Stimulated activated CD4-positive, alpha-beta T cell treated with anti-CD3 and anti-CD28 coated beads, Interleukin-12 subunit alpha, Interleukin-12 subunit beta, amount 100 ng/mL, for 4 hours (primary cell): Measurements from ENCODE around the gene CD93.

Source experiments
- DNase-seq: peaks from one replicate; pipeline ENCODE4 v3.0.0-alpha.2; 2020

CD93 gene

GRCh38 chr20:23099791-23100719, 13.9 kb upstream of the CD93 start:
- DNase-seq, result no peak

GRCh38 chr20:23097636-23098580, 11.8 kb upstream of the CD93 start:
- DNase-seq, result no peak

GRCh38 chr20:23096986-23097520, 10.9 kb upstream of the CD93 start:
- no peak for DNase-seq

- DNase-seq, result no peak
Measured at GRCh38 chr20:23096097-23096496, 10.0 kb upstream of the CD93 start.

GRCh38 chr20:23095499-23095898, 9.4 kb upstream of the CD93 start:
- no peak for DNase-seq

- no peak for DNase-seq
Measured at GRCh38 chr20:23094927-23095326, 8.8 kb upstream of the CD93 start.

- no peak for DNase-seq
Measured at GRCh38 chr20:23094213-23094896, 8.2 kb upstream of the CD93 start.

- no peak for DNase-seq
Measured at GRCh38 chr20:23093613-23094012, 7.5 kb upstream of the CD93 start.

- no peak for DNase-seq
Measured at GRCh38 chr20:23092861-23093495, 6.9 kb upstream of the CD93 start.

GRCh38 chr20:23092384-23092756, 6.2 kb upstream of the CD93 start:
- no peak for DNase-seq

GRCh38 chr20:23091721-23092383, 5.7 kb upstream of the CD93 start:
- no peak for DNase-seq

GRCh38 chr20:23090878-23091277, 4.8 kb upstream of the CD93 start:
- no peak for DNase-seq

GRCh38 chr20:23090147-23090546, 4.0 kb upstream of the CD93 start:
- no peak for DNase-seq

- no peak for DNase-seq
Measured at GRCh38 chr20:23088866-23089265, 2.7 kb upstream of the CD93 start.

- DNase-seq, result no peak
Measured at GRCh38 chr20:23087587-23088251, 1.6 kb upstream of the CD93 start.

- DNase-seq, result no peak
Measured at GRCh38 chr20:23086931-23087411, 847 bp upstream of the CD93 start.

GRCh38 chr20:23085436-23086055, 578 bp downstream of the CD93 start:
- DNase-seq, result no peak

GRCh38 chr20:23084845-23085365, 1.2 kb downstream of the CD93 start:
- DNase-seq, result no peak

- no peak for DNase-seq
Measured at GRCh38 chr20:23084282-23084844, 1.8 kb downstream of the CD93 start.
